ENCODE measurements around the gene MYF6.

DNA sequence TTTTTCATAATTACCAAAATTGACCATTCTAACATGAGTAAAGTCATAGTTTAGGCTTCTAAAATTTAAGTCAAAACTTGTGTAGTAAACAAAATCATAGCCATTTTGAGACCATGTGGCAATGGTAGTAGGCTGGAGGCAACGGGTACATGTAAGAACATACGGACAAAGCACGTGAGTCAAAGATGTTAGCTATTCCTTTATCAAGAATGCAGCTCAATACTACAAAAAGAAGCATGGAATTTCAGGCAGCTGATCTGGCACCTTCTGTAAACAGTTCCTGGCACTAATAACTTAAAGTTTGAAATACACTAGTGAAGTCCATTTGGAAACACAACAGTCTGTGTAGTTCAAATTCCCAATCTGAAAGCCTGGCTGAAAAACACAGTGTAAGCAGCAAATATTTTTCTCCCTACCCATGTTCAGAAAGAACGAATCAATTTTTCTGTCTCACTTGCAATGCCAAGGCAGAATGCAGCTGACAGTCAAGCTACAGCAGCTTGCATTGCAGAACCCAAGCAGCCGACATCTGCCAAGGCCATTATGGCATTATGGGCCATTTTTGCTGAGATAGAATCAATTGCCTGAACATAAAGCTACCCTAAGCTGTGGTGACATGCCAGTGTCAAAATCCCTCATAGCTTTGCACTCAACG, 38.5 kb downstream of the MYF6 start:
- TF ChIP-seq, protein P1, sequence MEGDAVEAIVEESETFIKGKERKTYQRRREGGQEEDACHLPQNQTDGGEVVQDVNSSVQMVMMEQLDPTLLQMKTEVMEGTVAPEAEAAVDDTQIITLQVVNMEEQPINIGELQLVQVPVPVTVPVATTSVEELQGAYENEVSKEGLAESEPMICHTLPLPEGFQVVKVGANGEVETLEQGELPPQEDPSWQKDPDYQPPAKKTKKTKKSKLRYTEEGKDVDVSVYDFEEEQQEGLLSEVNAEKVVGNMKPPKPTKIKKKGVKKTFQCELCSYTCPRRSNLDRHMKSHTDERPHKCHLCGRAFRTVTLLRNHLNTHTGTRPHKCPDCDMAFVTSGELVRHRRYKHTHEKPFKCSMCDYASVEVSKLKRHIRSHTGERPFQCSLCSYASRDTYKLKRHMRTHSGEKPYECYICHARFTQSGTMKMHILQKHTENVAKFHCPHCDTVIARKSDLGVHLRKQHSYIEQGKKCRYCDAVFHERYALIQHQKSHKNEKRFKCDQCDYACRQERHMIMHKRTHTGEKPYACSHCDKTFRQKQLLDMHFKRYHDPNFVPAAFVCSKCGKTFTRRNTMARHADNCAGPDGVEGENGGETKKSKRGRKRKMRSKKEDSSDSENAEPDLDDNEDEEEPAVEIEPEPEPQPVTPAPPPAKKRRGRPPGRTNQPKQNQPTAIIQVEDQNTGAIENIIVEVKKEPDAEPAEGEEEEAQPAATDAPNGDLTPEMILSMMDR (IDR thresholded peaks at IDR 0.05), result no peak
- no peak for TF ChIP-seq POLR2A (IDR thresholded peaks at IDR 0.05)

Data from body of pancreas (tissue), 4 donors.